Activated B cell treated with CpG ODN at 0.5 μM for 24 hours (primary cell): ENCODE measurements around the gene SF3B2. TPM values are rescaled to one million over a fixed set of nuclear protein-coding genes. Genes with fewer than 3 reads are reported as not detected.
"Not testable (repeated sequence)": the region's sequence is repeated elsewhere in the genome, so short reads cannot be mapped to it uniquely, and the experiment has no call there.

Experiments used
- ATAC-seq: fragments of 200-7000 bp; cut with Tn5 transposase; one replicate; pipeline ENCODE4 v1.10.0; 2021; ENCODE audit warnings: low read depth, mild to moderate bottlenecking, moderate library complexity
- CTCF ChIA-PET: fragments of 350-600 bp; sonication (Branson Sonifier 250); formaldehyde crosslinking; loops from one replicate; lab custom pipeline; 2021; ENCODE audit warnings: antibody characterized with exemption; lab: Charles Lee
- POLR2A ChIA-PET: fragments of 350-600 bp; sonication (Branson Sonifier 250); formaldehyde crosslinking; loops from one replicate; lab custom pipeline; 2021; ENCODE audit warnings: antibody characterized with exemption; lab: Charles Lee
- DNase-seq: peaks from one replicate; pipeline ENCODE4 v3.0.0; 2022
- H3K27ac Mint-ChIP-seq: one replicate; pipeline ENCODE4 v1.8.0; 2020; ENCODE audit warnings: mixed read lengths
- H3K27me3 Mint-ChIP-seq: one replicate; pipeline ENCODE4 v1.8.0; 2021; ENCODE audit warnings: mixed read lengths
- H3K36me3 Mint-ChIP-seq: one replicate; pipeline ENCODE4 v1.8.0; 2021; ENCODE audit warnings: low read depth, mixed read lengths
- H3K4me1 Mint-ChIP-seq: one replicate; pipeline ENCODE4 v1.8.0; 2021; ENCODE audit warnings: mixed read lengths
- H3K4me3 Mint-ChIP-seq: one replicate; pipeline ENCODE4 v1.8.0; 2020; ENCODE audit warnings: mild to moderate bottlenecking, mixed read lengths
- H3K9me3 Mint-ChIP-seq: one replicate; pipeline ENCODE4 v1.8.0; 2020; ENCODE audit warnings: mixed read lengths
- CTCF ChIP-seq: fragments of 200-600 bp; IDR thresholded peaks from one replicate; pipeline ENCODE4 v1.8.0; 2022; ENCODE audit warnings: antibody characterized with exemption, mild to moderate bottlenecking
- intact Hi-C: fragments of 100-400 bp; cut with micrococcal nuclease; formaldehyde crosslinking; loops from one replicate; pipeline ENCODE4 v1.15.1; 2024
- total RNA-seq: library from RNA; stranded (reverse); gene quantifications from 2 replicates; pipeline ENCODE4 v1.2.3, GENCODE V29; 2022

The SF3B2 gene
- total RNA-seq, 1 donor from 2014 or later: 219 TPM

GRCh38 chr11:66112601-66113499 lies 60.7 kb downstream of the SF3B2 start:
- DNase-seq (no peak), ATAC-seq (peak; percentile 53)
- H3K9me3 Mint-ChIP-seq: no peaks in the 10 kb centered on the region
- H3K27ac Mint-ChIP-seq: peak overlapping the region; percentile 83
- TF ChIP-seq CTCF: no peak
- intact Hi-C loops: loop anchor here (1.0 kb wide), 1 partner anchor 32 kb away; no protein-coding TSS in a partner anchor
- POLR2A ChIA-PET: interaction anchor here (0.7 to 2.4 kb wide), 8 partner anchors 10 to 253 kb away, joined by 3 to 25 read pairs (median 6); partner anchors contain the start of genes MUS81 and PACS1
- CTCF ChIA-PET: interaction anchor here (1.1 to 1.2 kb wide), 2 partner anchors 11 to 21 kb away, joined by 3 to 5 read pairs; no protein-coding TSS in a partner anchor
- no peaks in the 10 kb centered on the region for H3K27me3 Mint-ChIP-seq
- peaks cover 5% of the 10 kb centered on the region for H3K36me3 Mint-ChIP-seq
- peak overlapping the region; percentile 58 for H3K4me3 Mint-ChIP-seq
- peaks cover 96% of the 10 kb centered on the region for H3K4me1 Mint-ChIP-seq

- intact Hi-C loops: loop anchor here (1.0 kb wide), 1 partner anchor 11 kb away; no protein-coding TSS in a partner anchor
- POLR2A ChIA-PET: interaction anchor here (0.6 to 3.8 kb wide), 9 partner anchors 9 to 1313 kb away, joined by 4 to 34 read pairs (median 7); partner anchors contain the start of genes PACS1 and RPS6KB2
- not testable (repeated sequence) for ATAC-seq, DNase-seq, H3K9me3 Mint-ChIP-seq, H3K27me3 Mint-ChIP-seq, H3K36me3 Mint-ChIP-seq
- Mint-ChIP-seq H3K4me3 (peak overlapping the region; percentile 69), H3K27ac (peak overlapping the region; percentile 78), H3K4me1 (peaks cover 94% of the 10 kb centered on the region)
- CTCF ChIA-PET: interaction anchor here (1.3 to 2.6 kb wide), 3 partner anchors 46 to 71 kb away, joined by 3 to 10 read pairs (median 8); no protein-coding TSS in a partner anchor
Measured at GRCh38 chr11:66114957-66115356, 62.8 kb downstream of the SF3B2 start.

GRCh38 chr11:66115638-66116301 lies 63.6 kb downstream of the SF3B2 start:
- H3K4me1 Mint-ChIP-seq: peaks cover 96% of the 10 kb centered on the region
- H3K27ac Mint-ChIP-seq: peak overlapping the region; percentile 78
- H3K4me3 Mint-ChIP-seq: peak overlapping the region; percentile 69
- H3K9me3 Mint-ChIP-seq: no peaks in the 10 kb centered on the region
- no peak for TF ChIP-seq CTCF
- POLR2A ChIA-PET: interaction anchor here (0.6 to 3.8 kb wide), 9 partner anchors 10 to 1312 kb away, joined by 4 to 34 read pairs (median 7); partner anchors contain the start of genes PACS1 and RPS6KB2
- ATAC-seq (peak; percentile 51), DNase-seq (no peak)
- no peaks in the 10 kb centered on the region for H3K27me3 Mint-ChIP-seq
- CTCF ChIA-PET: interaction anchor here (1.1 to 2.6 kb wide), 6 partner anchors 18 to 225 kb away, joined by 3 to 10 read pairs (median 6); no protein-coding TSS in a partner anchor
- no peaks in the 10 kb centered on the region for H3K36me3 Mint-ChIP-seq
- intact Hi-C loops: loop anchor here (1.0 kb wide), 1 partner anchor 11 kb away; no protein-coding TSS in a partner anchor

GRCh38 chr11:66116576-66117361 lies 64.6 kb downstream of the SF3B2 start:
- no peak for TF ChIP-seq CTCF
- H3K4me1 Mint-ChIP-seq: peaks cover 95% of the 10 kb centered on the region
- intact Hi-C loops: no loop called here
- H3K27ac Mint-ChIP-seq: peak overlapping the region; percentile 71
- H3K36me3 Mint-ChIP-seq: no peaks in the 10 kb centered on the region
- POLR2A ChIA-PET: interaction anchor here (0.5 to 3.8 kb wide), 8 partner anchors 9 to 266 kb away, joined by 3 to 34 read pairs (median 6); partner anchors contain the start of gene PACS1
- CTCF ChIA-PET: interaction anchor here (1.1 to 2.6 kb wide), 5 partner anchors 17 to 226 kb away, joined by 3 to 10 read pairs (median 7); no protein-coding TSS in a partner anchor
- DNase-seq (no peak), ATAC-seq (no peak)
- H3K27me3 Mint-ChIP-seq: no peaks in the 10 kb centered on the region
- peak overlapping the region; percentile 59 for H3K4me3 Mint-ChIP-seq
- no peaks in the 10 kb centered on the region for H3K9me3 Mint-ChIP-seq
